LHCN-M2 (cell line): ENCODE data around the gene UCKL1. TPM values are rescaled to one million over a fixed set of nuclear protein-coding genes. Genes with fewer than 3 reads are reported as not detected.

Experiments used
- DNase-seq: peaks from one replicate; pipeline ENCODE4 v3.0.0-alpha.2; 2012; ENCODE audit warnings: low read depth
- total RNA-seq: library from RNA; depleted of rRNA; stranded (reverse); fragments of >200 nt; gene quantifications from 2 replicates; pipeline ENCODE4 v1.2.3, GENCODE V29; 2014

Gene UCKL1
- total RNA-seq, 1 experiment from 2014 or later = 22.8 TPM

DNA sequence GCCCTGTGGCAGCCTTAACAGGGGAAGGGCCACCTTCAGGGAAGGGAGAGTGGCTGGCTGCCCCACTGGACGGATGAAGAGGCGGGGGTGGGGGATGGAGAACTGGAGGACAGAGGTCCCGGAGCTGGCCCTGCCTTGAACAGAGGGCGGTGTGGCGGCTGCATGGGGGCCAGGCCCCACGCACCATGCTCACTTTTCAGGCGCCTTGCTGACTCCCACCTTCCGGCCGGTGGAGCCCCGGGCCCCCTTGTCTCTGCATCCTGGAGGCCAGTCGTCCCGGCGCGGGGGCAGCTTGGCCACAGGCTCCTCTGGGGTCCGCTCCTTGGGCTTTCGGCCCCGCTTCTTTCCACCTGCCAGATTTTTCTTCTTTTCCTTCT lies 3.5 kb upstream of the UCKL1 start:
- DNase-seq = no peak

GRCh38 chr20:63958964-63959698 lies 2.9 kb upstream of the UCKL1 start:
- DNase-seq = no peak

- no peak for DNase-seq
These were observed 2.3 kb upstream of the UCKL1 start for GRCh38 chr20:63958471-63958870.

DNA sequence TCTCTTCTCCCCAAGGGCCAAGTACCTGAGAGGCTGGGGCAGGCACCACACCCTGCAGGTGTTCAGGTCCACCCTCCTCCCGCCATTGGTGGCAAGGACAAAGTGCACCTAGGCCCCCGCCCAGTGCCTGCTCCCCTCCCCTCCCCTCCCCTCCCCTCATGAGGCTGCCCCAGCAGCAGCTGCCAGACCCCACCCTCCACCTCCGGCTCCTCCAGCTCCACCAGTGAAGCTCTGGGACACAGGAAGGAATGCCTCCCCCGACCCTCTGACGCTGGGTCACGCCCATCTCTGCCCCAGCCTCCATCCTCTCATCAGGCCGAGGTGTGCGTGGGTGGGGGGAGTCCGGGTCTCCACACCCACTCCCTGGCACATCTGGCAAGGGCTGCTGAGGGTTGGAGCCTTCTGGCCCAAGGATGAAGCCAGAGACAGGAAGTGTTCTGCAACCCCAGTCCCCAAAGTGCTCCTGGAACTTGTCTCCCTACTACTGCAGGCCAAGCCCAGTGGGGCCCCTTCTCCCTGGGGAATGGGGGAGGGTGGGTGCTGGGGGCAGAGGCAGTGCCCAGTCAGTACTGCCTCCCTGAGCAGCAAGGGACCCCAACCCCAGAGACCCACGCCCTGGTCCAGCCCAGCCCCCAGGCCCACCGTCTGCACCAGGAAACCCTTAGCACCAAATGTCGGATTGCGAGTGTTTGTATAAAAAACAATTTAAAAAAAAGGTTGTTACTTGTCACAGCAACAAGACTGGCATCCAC lies 1.6 kb upstream of the UCKL1 start:
- no peak for DNase-seq

- peak; percentile 70 for DNase-seq
These were observed 931 bp upstream of the UCKL1 start for GRCh38 chr20:63957004-63957689.

- DNase-seq = no peak
These were observed 418 bp upstream of the UCKL1 start for GRCh38 chr20:63956664-63957003.

DNA sequence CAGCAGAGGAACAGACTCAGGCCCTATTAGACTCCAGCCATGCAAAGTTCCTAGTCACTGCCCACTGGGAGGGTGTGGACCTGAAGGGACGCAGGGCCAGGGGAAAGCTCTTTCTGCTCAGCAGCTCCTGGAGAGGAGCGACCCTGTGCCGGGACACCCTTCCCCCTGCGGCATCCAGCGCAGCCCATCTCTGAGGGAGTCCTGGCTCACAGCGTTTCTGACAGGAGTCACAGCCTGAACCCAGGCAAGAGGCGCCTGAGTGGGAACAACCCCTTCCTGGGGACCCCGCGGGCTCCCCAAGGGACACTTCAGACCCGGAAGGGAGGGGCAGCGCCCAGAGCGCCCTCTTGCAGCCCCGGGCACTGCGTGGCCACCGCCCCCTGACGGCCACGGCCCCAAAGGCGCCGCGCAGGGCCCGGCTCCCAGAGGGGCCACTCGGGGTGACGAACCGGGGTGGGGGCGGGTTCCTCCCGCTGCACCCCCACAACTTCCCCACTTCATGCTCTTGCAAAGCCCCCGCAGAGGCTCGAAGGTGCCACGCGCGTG lies 862 bp downstream of the UCKL1 start:
- DNase-seq = peak; percentile 39

DNA sequence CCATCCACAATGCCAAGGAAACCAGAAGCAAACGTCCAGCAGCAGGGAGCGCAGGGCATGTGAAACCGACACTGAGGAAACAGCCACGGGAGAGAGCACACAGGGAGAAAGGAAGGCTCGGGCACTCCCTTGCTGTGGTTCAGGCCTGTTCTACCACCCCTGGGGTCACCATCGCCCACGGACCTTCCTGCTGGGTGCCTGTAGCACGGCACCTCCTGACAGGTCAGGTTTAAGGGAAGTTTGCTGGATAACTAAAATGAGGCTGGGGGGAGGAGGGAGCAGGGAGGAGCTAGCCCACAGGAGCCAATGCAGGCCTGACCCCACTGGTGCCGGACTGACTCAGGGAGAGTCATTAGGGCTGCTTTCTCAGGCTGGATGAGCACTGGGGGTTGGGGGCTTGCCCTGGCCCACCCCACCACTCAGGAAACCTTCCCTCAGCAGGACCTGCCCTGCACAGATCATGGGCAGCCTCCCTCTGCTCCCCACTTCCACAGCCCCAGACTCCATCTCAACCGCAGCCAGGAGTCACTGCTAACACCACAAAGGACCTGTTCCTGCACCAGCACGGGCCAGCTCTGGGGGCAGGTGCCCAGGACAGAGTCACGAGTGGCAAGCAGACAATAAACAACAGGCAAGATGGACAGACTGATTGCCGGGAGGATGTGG lies 2.3 kb downstream of the UCKL1 start:
- no peak for DNase-seq

- DNase-seq = no peak
These were observed 3.4 kb downstream of the UCKL1 start for GRCh38 chr20:63952769-63953168.

GRCh38 chr20:63952210-63952535 lies 4.0 kb downstream of the UCKL1 start:
- DNase-seq = no peak

DNA sequence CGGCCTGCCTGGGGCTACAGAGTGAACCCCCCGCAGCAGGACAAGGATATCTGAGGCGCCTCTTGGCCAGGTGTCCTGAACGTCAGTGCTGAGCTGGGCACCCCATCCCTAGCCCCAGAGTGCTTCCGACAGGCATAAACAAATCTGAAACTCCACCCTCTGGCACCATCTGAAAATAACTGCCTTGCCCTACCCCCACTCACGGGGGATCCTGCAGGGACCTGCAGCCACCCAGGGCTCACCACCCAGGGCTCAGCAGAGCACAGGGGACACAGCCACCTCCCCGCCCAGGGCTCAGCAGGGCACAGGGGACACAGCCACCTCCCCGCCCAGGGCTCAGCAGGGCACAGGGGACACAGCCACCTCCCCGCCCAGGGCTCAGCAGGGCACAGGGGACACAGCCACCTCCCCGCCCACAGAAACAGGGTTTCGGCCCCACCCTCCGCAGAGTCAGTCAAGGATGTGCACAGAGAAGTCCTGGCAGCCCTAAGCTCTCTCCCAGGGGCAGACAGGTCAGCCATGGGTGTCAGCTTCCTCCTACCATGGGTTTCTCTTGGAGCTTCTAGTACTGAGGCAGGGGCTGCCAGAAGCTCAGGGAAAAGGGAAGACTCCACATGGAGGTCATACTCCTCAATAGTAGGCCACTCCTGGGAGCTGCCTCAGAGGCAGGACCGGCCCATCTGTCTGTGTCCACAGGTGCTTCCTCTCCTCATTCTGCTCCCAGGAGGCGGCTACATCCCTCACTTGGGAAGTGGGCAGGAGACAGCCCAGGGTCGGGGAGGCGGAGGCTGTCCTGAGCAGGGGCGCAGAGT lies 4.6 kb downstream of the UCKL1 start:
- no peak for DNase-seq

- DNase-seq = no peak
These were observed 5.4 kb downstream of the UCKL1 start for GRCh38 chr20:63950701-63951397.

DNA sequence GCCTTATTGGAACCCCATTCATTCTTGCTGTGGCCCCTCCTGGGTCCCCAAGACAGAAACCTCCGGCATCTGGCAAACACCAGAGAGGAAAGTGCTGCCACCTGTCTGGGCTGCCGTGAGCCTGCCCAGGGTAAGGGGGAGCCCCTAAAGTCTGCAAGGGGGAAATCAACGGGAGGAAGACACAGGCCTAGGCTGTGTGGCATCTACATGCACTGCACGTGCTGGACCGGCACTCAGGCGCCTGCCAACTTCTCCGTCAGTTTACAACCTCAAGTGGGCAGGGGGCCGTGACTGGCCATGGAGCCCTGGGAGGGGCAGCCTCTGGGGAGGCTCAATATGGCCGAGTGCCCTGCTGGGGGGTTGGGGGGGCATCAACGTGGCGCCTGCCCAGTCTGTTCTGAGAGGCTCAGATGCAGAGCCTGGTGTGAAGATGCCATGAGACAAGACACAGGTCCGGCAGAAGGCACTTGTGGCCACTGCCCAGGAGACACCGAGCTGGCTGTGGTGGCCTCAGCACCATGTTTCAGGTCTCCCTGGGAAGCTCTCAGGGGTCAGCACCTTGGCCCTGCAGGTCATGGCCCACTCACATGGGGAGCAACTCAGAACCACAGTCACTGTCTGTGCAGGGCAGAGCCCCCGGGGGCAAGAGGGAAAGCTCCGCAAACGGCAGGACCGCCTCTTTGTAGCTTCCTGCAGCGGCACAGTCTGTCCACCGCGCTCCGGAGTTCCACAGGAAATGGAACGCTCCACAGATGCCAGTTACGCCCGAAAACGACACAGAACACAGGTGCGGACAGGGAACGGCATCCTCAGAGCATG lies 8.4 kb downstream of the UCKL1 start:
- no peak for DNase-seq

DNA sequence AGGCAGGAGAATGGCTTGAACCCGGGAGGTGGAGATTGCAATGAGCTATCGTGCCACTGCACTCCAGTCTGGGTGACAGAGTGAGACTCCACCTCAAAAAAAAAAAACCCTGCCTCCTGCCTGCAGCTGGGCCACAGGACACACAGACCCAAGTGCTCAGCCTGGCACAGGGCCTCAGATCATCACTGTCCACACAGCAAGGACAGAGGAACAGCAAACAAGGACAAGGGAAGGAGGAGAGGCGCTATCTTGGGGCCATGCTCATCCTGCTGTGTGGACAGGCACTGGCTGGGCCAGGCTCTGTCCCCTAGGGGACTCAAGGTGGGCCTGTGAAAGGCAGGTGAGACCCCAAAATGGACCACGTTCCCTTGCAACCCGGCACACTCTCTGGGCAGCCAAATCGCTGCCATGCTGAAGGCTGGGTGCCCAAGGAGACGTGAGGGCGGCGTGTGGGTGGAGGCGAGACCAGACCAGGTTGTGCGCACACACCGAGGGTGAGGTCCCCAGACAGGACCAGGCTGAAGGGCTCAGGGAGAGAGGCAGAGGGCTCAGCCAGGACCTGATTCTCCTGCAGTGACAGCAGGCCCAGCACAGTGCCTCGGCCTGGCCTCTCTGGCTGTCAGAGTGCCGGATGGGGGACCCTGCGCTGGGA lies 9.1 kb downstream of the UCKL1 start:
- no peak for DNase-seq

DNA sequence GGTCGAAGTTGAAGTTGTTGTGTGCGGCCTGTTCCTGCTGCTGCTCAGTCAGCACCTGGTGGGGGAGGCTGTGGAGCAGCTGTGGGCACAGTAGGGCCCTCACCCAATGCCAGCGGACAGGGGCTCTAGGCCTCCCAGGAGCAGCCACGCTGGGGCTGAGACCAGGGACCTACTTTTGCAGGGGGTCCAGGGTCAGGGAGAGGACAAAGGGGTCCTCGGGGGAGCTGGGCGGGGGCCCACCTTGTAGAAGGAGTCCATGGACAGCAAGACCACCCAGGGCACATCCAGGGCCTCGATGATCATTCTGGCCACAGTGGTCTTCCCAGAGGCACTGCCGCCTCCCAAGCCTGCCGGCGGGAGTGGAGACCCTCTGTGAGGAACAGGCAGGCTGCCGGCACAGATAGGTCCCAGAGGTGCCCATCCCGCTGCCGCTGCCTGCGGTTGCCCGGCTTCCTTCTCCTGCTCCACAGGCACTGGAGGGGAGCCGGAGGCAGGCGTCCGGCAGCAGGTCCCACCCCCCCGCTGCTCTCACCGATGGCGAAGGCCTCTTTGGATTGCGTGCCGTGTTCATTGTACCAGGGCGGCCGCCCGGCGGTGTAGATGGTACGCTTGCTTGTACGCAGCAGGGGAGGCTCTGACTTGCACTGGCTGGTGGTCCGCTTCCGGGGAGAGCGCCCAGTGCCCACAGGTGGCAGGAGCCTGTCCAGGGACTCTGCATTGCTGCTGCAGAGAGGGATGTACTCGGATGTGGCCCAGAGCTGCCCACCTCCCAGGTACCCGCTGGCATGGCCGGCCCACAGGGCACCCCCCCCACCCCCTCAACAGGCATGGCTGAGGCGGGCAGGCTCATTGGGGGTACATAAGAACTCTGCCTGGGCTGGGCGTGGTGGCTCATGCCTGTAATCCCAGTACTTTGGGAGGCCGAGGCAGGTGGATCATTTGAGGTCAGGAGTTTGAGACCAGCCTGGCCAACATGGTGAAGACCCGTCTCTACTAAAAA lies 10.0 kb downstream of the UCKL1 start:
- DNase-seq = no peak

DNA sequence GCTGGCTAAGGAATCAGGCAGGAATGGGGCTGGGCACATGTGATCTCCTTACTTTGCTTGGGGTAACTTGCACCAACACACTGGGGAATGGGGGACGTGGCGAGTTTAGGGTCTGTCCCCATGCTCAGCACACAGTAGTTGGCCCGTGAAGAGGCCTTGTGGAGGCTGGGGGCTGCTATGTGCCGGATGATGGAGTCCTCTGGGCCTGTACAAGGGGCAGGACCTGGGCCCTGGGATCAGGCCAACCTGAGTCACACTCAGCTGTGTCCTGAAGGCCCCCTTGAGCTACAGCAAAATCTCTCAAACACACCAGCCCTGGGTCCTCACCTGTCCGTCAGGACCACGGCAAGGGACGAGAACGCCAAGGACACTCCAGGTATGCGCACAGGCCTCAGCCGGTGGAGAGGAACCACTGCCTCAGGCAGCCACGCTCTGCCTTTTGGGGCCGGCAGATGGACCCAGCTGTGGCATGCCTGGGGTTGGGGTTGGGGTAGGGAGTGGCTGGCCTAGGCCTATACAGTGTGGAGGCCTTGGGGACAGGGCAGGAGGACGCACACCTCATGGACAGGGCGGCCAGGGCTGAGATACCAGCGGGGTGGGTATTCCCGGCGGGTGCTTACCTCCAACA lies 11.1 kb downstream of the UCKL1 start:
- no peak for DNase-seq
